NCI-H187 (cell line): Measurements from ENCODE around the gene DAZAP1.
"Not testable (repeated sequence)": the region's sequence is repeated elsewhere in the genome, so short reads cannot be mapped to it uniquely, and the experiment has no call there.

Experiments
- DNase-seq, 2 experiments: peaks; one replicate each; lab custom pipeline; 2025; lab: John Stamatoyannopoulos, UW

The DAZAP1 gene

DNA sequence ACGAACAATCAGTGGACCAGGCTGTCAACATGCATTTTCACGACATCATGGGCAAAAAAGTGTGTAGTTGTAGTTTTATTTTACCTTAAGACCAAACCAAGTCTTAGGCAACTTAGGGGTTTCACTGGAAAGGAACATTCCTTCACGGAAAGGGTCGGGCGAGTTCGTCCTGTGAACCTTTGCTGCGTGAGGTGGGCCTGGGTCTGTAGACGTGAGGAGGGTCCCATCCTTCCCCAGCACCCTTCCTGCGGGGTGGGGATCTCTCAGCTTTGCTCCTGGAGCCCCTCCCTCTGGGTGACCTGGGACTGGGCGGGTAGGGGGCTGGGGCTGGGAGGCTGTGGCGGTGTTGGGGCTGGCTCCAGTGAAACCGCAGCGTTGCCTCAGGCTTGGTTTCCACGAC lies 18.5 kb downstream of the DAZAP1 start:
- no peak for DNase-seq

DNA sequence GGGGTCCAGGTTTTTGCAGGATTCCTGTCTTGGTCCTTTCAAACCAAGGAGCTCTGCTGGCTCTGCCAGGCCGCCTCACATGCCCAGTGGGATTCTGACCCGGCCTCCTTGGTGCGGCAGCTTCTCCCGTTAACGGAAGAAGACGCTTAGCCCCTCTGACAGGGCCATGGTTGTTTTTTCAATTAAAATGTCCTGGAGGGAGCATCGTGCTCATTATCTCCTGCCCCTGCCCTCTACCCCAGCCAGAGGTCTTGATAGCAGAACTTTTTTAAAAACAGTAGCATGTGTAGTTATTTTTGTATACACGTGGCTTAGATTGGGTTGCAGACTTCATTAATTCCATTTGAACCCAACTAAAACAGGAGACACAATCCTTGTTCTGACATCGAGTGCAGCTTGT lies 19.4 kb downstream of the DAZAP1 start:
- no peak for DNase-seq

DNA sequence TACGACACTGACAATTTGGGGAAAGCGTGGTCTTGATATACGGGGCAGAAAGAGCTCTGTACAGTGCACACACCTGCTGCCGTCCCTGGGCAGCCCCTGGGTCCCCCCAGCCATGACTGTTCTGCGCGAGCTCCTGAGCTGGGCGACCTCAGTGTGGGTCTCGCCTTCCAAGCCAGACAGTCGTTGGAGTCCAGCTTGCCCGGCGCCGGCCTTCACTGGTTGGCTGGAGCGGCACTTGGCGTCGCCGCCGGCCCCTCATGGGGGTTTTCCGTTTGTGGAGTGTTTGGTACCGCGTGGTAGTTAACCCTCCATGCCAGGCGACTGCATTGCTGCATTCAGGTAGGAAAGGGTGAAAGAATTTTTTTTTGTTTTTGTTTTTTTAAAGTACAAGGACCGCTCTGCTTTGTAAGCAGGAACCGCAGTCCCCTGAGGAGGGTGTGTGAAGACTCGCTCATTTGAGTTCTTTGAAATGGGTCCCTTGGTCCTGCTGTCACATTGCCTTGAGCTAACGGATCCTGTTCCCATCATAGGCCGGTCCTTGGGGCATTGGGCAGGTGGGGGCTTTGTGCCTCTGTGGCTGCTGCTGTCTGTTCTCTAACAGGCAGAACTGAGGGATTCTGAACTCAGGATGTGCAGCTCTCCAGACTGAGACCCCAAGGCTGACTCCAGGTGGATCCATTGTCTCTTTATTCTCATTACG lies 20.0 kb downstream of the DAZAP1 start:
- DNase-seq, result no peak

DNA sequence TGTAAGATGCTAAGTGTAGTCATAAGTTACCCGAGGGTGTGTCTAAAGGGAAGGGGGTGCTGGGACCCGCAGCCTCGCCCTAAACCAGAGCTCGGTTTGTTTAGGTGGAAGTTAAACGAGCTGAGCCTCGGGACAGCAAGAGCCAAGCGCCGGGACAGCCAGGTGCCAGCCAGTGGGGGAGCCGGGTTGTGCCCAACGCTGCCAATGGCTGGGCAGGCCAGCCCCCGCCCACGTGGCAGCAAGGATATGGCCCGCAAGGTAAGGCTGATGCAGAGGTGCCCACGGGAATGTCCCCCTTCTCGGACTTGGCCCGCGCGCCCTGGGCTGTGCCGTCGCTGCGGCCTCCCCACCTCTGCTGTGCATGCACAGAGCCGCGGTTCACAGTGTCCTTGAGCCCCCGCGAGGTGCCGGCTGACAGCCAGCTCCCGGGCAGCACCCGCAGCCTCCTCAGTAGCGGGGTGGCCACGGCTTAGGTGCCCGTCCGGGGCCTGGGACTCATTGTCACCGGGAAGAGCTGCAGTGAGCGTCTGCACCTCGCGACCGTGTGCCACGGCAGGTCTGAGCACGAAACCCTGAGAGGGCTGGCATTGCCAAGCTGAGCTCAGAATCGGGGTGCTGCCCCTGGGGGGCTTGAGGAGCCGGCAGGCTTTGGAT lies 21.5 kb downstream of the DAZAP1 start:
- DNase-seq, result no peak

DNA sequence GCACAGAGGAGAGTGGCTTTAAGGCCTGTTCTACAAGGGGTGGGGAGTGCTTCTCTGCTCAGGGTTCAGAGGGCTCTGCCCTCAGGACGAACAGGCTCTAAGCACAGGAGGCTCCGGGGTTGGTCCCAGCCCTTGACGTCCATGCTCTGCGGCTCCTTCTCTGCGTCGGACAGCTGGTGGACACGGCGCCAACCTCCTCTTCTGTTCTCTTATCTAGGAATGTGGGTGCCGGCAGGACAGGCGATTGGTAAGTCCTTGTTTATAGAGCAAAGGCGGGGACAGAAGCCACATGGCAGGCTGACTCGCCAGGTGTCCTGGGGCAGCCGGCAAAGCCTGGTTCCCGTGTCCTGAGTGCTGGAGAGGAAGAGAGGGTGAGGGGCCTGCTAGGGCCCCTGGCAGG lies 22.4 kb downstream of the DAZAP1 start:
- DNase-seq, result no peak

DNA sequence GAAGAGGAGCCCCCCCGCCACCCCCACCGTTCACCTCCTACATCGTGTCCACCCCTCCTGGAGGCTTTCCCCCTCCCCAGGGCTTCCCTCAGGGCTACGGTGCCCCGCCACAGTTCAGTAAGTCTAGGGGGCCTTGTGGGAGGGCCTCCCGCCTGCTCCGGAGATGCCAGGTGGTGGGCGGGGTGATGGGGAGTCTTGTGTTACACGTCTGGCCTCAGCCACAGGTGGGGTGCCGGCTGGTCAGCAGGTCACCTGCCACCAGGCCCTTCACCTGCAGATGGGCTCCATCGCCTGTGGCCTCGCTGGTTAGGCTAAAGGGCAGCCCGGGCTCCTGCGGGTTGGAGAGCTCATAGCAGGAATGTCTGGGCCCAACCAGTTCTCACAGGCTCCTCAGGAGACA lies 22.9 kb downstream of the DAZAP1 start:
- DNase-seq, result no peak

DNA sequence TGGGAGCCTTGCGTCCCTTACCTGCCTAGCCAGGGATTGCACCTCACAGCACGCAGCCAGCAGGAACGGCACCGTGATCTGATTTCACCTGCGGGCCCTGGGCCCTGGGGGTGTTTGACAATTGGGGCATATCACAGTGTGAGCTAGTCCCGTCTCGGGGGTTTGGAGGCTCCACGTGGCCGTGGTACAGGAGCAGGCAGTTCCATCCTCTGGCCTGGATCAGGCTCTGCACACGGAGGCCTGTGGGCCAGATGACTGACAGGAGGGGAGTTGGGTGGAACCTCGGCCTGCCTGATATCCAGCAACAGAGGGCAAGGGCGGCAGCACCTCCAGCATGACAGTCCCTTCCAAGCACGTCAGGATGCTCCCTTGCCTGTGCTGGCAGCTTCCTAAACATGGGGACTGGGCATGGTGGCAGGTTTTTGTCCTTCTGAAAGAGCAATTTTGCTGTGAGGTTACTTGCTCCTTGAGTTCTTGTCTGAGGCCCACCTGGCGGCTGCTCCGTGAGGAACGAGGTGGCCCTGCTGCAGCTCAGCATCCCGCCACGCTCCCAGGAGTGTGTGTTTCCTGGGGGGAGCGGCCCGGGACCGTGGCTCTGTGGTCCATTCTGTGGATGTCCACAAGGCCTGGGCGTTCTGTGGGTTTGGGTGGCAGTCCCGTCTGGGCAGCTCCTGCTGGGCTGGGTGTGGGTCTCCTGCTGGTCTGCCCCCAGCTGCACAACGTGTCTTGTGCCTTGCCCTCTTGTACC lies 24.5 kb downstream of the DAZAP1 start:
- no peak for DNase-seq

DNA sequence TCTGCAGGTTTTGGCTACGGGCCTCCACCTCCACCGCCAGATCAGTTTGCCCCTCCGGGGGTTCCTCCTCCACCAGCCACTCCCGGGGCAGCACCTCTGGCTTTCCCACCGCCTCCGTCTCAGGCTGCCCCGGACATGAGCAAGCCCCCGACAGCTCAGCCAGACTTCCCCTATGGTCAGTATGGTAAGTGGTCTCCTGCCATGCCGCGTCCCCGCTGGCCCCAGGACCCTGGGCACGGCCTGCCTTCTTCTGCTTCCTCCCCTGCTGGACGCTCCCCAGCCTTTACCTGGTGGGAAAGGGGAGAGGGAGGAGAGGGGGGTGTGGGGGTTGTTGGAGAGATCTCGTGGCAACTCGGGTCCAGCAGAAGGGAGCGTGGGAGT lies 25.1 kb downstream of the DAZAP1 start:
- no peak for DNase-seq

DNA sequence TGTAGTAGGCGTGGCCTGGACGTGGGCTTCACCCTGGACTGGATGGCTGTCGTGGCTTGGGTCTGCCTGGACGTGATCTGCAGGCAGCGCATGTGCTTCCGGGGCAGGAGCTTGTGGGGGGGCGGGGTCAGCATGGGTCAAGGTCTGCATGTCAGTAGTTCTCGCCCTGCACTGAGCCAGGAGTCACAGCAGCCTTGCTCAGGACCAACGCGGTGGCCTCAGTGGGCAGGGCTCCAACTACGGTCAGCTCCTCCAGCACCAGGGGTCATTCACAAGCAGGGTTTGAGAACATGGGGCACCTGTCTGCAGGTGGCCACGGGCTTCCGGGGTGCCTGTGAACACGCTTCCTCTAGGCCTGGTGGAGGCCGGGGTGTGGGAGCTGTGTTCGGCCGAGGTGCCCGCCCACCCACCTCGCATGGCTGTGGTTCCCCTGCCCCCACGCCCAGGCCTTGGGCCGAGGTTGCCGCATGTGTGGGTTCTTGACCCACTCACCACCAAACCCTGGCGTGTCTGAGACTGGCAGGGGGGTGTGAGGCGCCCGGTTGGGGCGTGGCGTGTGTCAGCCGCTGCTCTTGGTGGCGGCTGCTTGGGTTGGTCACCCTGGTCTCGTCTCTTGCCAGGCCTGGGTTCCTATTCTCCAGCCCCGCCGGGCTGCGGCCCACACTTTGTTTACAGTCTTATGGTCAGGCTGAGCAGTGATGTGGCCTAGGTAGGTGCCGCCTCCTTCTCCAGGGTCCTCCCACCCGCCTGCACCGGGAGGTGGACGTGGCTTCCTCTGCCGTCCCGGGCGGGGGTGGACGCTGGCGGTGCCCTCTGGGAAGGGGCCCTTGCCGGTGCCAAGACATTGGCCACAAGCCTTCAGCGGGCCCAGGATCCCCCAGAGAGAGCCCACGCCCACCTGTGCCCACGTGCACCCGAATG lies 26.0 kb downstream of the DAZAP1 start:
- DNase-seq, result no peak

DNA sequence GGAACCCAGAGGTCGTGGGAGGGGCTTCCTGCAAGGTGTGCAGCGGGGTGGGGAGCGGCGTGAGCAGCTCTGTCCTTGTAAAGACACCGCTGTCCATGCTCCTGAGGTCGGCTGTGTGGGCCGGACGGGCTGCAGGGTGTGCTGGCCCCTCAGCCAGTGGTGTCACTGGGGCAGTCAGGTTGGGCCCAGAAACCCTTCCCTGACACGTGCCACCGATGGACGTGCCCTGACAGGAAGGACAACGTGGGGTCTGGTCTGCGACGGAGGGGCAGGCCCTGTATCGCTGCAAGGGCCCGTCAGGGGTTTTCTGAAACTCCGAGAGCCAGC lies 26.6 kb downstream of the DAZAP1 start:
- no peak for DNase-seq

DNA sequence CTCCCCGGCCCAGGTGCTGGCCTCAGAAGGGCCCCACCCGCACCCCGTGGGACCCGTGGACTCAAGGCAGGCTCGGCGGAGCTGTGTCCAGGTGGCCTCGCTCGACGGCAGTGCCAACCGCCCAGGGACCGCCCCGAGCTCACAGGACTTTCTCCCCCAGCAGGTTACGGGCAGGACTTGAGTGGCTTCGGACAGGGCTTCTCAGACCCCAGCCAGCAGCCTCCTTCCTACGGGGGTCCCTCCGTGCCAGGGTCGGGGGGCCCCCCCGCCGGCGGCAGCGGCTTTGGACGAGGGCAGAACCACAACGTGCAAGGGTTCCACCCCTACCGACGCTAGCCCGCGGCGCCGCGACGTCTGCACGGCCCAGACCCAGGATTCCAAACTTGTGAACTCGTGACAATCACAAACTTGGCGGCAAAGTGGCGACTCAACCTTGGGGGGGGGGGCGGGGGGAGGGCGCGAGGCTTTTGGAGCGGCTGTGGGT lies 27.2 kb downstream of the DAZAP1 start:
- no peak for DNase-seq

DNA sequence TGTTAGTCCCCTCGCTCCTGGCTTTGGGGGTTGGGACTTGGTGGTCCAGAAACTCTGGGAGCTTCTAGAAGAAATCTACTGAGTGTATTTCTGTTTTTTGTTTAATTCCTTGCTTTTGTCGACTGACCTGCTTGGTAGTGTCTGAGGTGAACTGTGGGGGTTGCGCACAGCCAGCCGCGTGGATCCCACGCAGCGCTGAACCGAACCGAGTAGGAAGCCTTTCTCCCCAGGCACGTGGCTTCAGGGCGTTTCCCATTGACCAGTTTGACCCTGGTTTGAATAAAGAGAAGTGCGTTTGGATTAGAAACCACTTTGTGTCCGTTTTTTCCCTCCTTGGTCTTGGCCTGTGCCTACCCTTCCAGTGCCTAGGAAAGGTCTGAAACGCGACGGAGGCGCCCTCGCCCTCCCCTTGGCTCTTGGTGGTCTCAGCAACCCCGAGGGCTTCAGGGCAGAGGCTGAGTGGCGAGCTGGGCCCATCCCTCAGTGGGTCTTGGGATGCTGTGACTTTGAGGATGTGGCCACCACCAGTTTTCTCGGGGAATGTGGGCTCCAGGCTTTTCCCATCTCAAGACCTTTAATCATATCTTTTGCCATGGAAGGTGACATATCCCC lies 28.1 kb downstream of the DAZAP1 start:
- DNase-seq, result no peak

DNA sequence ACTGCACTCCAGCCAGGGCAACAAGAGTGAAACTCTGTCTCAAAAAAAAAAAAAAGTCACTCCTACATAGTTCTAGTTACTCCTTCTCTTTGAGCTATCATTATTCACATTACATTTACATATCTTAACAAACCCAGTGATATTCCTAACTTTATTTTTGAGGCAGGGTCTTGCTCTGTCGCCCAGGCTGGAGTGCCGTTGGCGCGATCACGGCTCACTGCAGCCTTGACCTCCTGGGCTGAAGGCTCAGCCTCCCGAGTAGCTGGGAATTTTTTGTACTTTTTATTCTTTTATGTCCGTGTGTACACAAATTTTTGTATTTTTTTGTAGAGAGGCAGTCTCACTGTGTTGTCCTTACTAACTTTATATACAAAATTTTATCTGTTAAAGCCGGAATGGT lies 30.2 kb downstream of the DAZAP1 start:
- DNase-seq, result no peak

DNA sequence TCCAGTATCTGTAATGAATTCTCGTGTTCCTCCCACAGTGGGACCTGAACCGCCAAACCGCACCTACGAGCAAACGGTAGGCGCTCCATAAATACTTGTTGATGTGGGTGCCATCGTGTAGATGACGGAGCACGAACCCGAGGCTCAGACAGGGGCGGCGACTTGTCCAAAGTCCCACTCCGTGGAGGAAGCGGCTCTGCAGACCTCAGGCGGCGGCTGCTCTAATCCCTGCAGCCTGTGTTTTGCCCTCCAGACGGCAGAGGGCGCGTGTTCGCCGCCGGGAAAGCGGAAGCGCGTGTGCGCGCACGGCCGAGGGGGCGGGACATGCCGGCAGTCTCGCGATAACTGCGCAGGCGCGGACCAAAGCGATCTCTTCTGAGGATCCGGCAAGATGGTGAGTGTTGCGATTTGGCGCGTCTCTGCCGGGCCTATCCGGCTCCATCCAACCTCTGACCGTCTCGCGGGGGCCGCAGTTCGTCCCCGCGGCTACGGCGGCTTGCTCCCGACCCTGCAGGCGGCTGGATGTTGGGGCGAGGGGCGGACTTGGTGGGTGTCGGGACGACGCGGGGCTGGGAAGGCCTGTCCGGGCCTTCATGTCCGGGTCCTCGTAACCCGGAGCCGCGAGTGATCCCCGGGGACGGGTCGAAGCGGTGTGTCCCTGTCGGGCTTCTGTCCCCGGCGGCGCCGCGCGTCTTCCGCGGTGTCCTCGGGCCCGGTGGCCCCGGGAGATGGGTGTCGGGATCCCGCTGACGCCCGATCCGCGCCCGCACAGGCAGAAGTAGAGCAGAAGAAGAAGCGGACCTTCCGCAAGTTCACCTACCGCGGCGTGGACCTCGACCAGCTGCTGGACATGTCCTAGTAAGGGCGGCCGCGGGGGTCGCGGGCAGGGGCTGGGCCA lies 30.9 kb downstream of the DAZAP1 start, which contains the start of gene RPS15:
Gene RPS15, plus strand, starts transcription at position 362 of the 898 bp plus-strand sequence. Its CDS starts 30 bp downstream, at position 392.
- DNase-seq, result peak; percentile 86 to 94

DNA sequence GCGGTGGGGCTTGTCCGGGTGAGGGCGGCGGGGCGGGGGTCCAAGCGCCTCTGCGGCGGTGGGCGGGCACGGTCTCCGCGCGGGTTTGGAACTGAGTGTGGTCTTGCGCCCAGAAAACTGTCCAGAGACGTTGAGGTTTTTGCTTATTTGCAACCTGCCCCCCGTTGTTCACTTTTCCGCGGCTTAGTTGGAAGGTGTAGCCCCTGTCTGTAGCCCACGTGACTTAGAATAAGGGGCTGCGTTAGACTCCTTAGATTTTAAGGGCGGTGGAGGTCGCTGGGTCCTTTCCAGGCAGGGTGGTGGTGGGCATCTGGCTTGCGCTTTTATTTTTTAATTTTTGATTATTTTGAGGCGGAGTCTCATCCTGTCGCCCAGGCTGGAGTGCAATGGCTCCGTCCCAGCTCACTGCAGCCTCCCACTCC lies 31.6 kb downstream of the DAZAP1 start:
- no peak for DNase-seq

DNA sequence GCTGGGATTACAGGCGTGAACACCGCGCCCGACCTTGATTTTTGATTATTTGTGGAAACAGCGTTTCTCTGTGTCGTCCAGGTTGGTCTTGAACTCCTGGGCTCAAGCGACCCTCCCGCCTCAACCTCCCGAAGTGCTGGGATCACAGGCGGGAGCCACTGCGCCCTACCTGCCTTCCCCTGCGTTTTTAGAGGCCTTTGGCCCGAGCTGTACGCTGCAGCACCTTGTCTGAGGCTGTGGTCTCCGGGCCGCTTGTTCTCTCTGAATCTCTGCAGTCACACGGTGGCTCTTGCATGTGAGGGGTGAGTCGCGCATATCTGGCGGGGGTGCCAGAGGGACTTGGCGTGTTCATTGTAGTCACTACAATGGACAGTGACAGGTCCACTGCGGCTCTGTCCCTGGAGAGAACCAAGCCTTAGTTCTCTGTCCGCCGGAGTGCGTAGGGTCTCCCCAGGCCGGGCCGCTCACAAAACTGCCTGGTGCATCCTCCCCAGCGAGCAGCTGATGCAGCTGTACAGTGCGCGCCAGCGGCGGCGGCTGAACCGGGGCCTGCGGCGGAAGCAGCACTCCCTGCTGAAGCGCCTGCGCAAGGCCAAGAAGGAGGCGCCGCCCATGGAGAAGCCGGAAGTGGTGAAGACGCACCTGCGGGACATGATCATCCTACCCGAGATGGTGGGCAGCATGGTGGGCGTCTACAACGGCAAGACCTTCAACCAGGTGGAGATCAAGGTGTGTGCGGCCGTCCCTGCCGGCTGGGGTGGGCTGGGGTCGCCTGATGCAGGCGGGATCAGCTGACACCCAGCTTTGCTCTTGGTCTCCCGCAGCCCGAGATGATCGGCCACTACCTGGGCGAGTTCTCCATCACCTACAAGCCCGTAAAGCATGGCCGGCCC lies 32.4 kb downstream of the DAZAP1 start:
- not testable (repeated sequence) for DNase-seq

DNA sequence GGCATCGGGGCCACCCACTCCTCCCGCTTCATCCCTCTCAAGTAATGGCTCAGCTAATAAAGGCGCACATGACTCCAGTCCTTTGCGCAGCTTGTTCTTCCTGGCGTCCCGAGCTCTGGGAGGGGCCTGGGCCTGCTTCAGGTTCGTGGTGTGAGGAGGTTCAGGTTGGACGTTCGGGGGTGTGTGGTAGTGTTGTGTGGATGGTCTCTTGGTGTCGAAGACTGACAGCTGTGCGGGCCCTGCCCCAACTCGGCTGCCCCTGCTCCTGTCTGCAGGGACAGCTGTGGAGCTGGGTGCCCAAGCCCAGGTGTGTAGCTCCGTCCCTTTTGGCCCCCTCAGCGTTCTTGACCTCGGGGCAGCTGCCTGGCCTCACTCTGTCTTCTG lies 33.0 kb downstream of the DAZAP1 start:
- no peak for DNase-seq

DNA sequence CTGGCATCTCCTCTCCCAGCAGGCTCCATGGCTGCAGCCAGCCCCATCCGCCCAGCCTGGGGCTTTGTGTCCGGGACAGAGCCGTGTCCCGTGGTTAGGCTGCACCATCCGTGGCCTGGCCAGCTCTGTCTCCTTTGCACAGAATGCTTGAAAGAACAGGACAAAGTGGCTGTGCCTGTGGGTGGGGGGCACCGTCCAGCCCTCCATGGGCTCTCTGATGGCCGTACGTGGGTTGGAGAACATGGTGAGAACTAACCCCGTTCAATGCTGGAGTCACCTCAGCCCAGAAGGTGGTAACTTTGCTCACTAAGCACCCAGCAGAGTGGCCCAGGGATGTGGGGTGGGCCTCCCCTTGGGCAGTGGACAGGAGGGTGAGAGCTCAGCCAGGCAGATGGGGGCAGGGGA lies 33.6 kb downstream of the DAZAP1 start:
- DNase-seq, result no peak

DNA sequence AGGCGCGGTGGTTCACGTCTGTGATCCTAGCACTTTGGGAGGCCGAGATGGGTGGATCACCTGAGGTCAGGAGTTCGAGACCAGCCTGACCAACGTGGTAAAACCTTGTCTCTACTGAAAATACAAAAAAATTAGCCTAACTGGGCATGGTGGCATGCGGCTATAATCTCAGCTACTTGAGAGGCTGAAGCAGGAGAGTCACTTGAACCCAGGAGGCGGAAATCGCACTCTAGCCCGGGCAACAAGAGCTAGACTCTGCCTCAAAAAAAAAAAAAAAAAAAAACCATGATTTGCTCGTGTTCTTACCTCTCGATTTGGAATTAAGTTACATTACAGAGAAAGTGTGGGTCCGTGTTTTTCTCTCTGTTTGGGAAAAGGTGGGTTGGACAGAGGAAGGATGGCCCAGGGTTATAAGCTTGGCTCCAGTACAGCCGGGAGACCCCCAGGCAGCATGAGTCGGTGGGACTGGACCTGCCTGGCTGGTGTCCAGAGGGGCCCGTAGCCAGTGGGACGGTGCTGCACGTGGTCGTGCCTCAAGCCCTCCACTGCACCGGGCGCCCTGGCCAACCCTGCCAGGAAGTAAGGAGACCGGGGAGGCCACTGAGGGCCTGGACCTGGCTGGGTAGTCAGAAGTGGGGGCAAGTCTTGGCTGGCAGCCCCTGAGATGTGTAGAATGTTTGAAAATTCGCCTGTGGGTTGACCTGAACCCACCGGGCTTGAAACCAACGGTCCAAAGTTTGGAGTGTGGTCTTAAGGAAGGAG lies 34.5 kb downstream of the DAZAP1 start:
- no peak for DNase-seq
